Stimulated activated naive CD4-positive, alpha-beta T cell (primary cell): Measurements from ENCODE around the gene TSEN54.

Source experiments
- DNase-seq, 6 experiments: peaks; one replicate each; lab custom pipeline; 2025; lab: John Stamatoyannopoulos, UW

TSEN54 gene

GRCh38 chr17:75503976-75504346 lies 12.4 kb upstream of the TSEN54 start:
- no peak for DNase-seq

GRCh38 chr17:75504347-75505151 lies 11.8 kb upstream of the TSEN54 start:
- DNase-seq, result peak in 4 of 6 experiments; percentile 13 to 19 (median 16)

GRCh38 chr17:75505152-75505409 lies 11.2 kb upstream of the TSEN54 start:
- DNase-seq, result no peak

- DNase-seq, result no peak
Observed at GRCh38 chr17:75505640-75506039, 10.7 kb upstream of the TSEN54 start.

- no peak for DNase-seq
Observed at GRCh38 chr17:75506134-75506533, 10.2 kb upstream of the TSEN54 start.

- DNase-seq, result no peak
Observed at GRCh38 chr17:75506888-75507287, 9.4 kb upstream of the TSEN54 start.

DNA sequence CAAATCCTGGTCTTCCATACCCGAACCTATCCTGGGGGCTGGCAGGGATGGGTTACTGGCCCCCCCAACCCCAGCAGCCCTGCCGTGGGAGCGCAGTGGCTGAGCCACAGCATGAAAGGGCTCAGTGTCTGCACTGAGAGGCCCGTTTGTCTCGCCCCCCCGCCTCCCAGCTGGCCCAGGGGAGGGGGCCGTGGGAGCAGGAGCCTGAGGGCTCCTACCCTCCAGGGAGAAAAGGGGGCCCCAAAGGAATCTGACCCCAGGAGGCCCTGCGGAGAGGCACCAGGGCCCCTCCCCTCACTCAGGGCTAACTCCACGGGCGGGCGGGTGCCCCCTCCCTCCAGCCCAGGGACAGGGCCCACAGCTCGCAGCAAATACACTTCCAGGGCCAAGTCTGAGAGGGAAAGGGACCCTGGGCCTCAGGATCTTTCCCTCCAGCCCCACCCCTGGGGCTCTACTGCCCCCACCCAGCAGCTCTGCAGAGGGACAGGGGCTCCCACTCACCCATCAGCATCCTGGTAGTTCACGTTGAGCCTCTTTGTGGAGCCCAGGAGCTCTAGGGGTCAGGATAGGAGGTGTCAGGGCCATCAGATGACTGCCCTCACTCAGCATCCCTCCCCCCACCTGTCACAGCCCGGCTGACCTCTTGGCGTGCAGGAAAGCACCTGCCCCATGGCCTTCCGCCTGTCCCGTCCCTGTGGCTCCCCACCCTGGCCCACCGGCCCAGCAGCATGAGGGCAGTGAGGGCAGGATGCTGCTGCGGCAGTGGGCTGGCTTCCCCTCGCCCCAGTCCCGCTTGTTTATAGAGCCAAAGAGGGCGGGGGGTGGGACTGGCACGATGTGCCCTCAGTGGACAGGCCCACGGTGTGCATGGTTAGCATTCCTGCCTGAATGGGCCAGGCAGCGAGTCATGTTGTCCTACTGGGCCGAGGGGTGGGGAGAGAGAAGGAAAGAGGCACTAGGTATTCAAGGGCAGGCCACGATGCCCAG lies 8.3 kb upstream of the TSEN54 start:
- DNase-seq, result no peak

- no peak for DNase-seq
Observed at GRCh38 chr17:75508931-75509361, 7.4 kb upstream of the TSEN54 start.

GRCh38 chr17:75509528-75510258 lies 6.6 kb upstream of the TSEN54 start:
- DNase-seq, result no peak

DNA sequence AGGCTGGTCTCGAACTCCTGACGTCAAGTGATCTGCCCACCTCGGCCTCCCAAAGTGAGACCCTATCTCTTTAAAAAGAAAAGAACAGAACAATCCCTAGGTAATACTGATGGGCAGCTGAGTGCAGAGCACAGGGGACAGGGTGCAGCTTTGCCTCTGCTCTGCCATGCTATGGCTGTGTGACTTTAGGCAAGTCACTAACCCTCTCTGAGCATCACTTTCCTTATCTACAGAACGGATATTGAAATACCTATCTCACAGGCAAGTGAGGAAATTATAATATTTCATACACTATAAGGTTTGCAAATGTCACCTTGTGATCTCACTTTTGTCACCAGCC lies 5.1 kb upstream of the TSEN54 start:
- DNase-seq, result no peak

GRCh38 chr17:75511610-75512575 lies 4.4 kb upstream of the TSEN54 start:
- no peak for DNase-seq

- no peak for DNase-seq
Observed at GRCh38 chr17:75512926-75513640, 3.2 kb upstream of the TSEN54 start.

GRCh38 chr17:75513641-75514000 lies 2.7 kb upstream of the TSEN54 start:
- no peak for DNase-seq

DNA sequence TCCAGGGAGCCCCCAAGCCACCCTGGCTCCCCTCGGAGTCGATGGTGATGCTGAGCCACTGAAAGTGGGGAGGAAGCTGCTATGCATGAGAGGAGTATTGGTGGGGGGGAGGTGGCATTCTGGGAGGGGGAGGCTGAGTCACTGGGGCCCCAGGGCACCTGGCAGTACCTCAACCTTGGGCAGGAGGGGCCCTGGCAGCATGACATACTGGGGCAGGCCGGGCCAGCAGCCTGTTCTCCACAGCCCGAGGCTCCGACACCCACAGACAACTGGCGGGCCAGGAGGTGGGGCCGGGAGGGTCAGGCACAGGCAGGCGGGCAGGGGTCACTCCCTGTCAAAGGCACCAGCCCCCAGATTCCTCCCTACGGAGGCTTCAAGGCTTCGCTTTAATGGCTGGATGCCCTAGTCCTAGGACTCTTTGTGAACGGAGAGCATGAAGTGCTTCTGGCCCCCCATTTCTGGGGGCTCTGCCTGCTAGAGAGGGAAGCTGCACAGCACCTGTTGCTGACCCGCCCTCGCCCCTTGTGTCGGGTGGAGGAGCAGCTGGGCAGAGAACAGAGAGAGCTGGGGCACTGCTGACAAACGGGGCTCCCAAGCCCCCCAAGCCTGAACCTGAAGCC lies 1.9 kb upstream of the TSEN54 start:
- no peak for DNase-seq

DNA sequence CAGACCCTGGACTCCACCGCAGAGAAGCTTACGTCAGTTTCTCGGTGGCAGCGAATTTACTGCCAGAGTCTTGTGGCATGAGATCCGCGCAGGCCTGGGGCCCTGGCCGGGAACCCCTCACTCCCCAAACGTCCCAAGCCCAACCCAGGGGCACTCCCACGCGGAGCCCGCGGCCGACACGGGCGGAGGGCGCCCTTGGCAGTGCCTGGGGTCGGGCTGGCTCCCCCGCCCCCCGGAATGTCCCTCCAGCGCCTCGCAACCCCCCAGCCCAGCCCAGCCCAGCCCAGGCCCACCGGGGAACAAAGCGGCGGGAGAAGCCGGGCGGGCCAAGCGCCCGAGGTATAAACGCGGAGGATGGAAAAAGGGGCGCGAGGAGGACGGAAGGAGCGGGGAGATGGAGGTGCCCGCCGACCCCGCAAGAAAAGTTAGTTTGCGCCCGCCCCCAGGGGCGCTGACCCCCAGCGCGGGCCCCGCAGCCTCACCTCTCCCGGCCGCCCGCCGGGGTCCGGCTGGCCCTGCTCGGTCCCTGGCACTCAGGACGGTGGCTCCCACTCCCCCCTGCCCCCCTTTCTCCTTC lies 1.3 kb upstream of the TSEN54 start:
- no peak for DNase-seq

- peak; percentile 38 to 87 (median 72) for DNase-seq
Observed at GRCh38 chr17:75515496-75516254, 653 bp upstream of the TSEN54 start, which contains the start of gene CASKIN2. TSS of gene CASKIN2 (minus strand) at chr17:75515537. CDS start at chr17:75513804, 1,733 bp downstream.

DNA sequence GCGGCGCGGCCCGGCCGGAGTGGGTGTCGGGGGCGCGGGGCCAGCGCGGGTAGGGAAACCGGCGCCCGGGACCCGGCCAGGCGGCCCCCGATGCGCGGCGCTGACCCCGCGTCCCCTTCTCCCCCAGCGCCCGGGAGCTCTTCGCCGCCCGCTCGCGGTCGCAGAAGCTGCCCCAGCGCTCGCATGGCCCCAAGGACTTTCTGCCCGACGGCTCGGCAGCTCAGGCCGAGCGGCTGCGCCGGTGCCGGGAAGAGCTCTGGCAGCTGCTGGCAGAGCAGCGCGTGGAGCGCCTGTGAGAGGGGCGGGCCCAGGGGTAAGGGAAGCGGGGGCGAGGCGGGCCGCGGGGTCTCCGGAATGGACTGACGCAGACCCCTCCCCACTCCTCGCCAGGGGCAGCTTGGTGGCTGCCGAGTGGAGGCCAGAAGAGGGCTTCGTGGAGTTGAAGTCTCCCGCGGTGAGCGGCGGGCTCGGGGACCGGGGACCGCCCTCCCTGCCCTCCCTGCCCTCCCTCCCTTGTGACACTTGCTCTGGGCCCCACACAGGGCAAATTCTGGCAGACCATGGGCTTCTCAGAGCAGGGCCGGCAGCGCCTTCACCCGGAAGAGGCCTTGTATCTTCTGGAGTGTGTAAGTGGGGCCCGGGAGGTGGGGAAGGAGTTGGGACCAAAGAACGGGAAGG lies 430 bp downstream of the TSEN54 start:
- DNase-seq, result peak in 4 of 6 experiments; percentile 46 to 60 (median 49)

DNA sequence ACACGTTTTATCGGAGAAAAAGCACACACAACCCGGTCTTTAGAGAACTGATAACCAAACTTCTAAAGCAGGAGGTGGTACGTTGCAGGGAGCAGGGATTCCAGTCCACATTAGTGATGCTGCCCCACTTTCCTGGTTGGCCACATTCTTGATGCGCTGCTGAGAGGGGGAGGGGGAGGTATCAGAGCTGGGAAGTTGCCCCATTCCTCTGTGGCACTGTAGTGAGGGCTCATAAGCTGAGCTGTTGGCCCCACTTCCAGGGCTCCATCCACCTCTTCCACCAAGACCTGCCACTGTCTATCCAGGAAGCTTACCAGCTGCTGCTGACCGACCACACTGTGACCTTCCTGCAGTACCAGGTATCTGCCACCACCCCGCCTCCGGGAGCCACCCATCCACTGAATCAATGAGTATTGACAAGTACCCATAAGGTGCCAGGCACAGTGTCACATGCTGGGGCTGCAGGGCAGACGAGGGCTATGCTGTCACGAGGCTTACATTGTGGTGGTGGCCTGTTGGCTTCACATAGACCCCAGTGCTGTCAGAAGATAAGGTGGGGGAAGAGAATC lies 1.1 kb downstream of the TSEN54 start:
- DNase-seq, result peak in 1 of 6 experiments; percentile 32
